HepG2 (cell line): ENCODE results near the gene TPRG1. TPM values are rescaled to one million over a fixed set of nuclear protein-coding genes. Genes with fewer than 3 reads are reported as not detected.
A peak's percentile ranks its signal among the peaks of the same experiment; 100 is the strongest.

ENCODE experiments used
- ARID5B ChIP-seq: IDR thresholded peaks from 2 replicates; pipeline ENCODE4 v1.4.0; 2020; ENCODE audit warnings: mild to moderate bottlenecking, missing genetic modification reagents
- ATF6 ChIP-seq: sonication (generic); formaldehyde crosslinking; conservative IDR thresholded peaks from 2 replicates; pipeline ENCODE4 v1.4.0; 2020; ENCODE audit warnings: missing genetic modification reagents
- HOXA5 ChIP-seq: sonication (generic); formaldehyde crosslinking; IDR thresholded peaks from 2 replicates; pipeline ENCODE4 v1.4.0; 2020; ENCODE audit warnings: missing genetic modification reagents
- IRF2 ChIP-seq: IDR thresholded peaks from 2 replicates; pipeline ENCODE4 v1.6.1; 2018; ENCODE audit warnings: missing genetic modification reagents, missing compliant biosample characterization
- MED13 ChIP-seq: sonication (generic); formaldehyde crosslinking; IDR thresholded peaks from 2 replicates; pipeline ENCODE4 v1.5.0; 2020; ENCODE audit warnings: missing genetic modification reagents
- NRL ChIP-seq: sonication (generic); formaldehyde crosslinking; IDR thresholded peaks from 2 replicates; pipeline ENCODE4 v1.5.0; 2020; ENCODE audit warnings: missing genetic modification reagents, mild to moderate bottlenecking, moderate library complexity, borderline replicate concordance
- REL ChIP-seq: sonication (generic); formaldehyde crosslinking; conservative IDR thresholded peaks from 2 replicates; pipeline ENCODE4 v1.8.0; 2022; ENCODE audit warnings: mild to moderate bottlenecking, missing genetic modification reagents, moderate library complexity
- SOX5 ChIP-seq: IDR thresholded peaks from 2 replicates; pipeline ENCODE4 v1.6.1; 2016; ENCODE audit warnings: borderline replicate concordance
- TEAD3 ChIP-seq: optimal IDR thresholded peaks from 2 replicates; pipeline ENCODE3; 2016; ENCODE audit warnings: borderline replicate concordance
- U2AF1 ChIP-seq: fragments of 200-400 bp; formaldehyde crosslinking; optimal IDR thresholded peaks from 2 replicates; pipeline ENCODE3; 2017; ENCODE audit warnings: mild to moderate bottlenecking, low read depth, low read length
- ZNF274 ChIP-seq: sonication (generic); formaldehyde crosslinking; IDR thresholded peaks from 2 replicates; pipeline ENCODE4 v1.5.1; 2020; ENCODE audit warnings: mild to moderate bottlenecking, missing genetic modification reagents
- ZNF30 ChIP-seq: sonication (generic); formaldehyde crosslinking; IDR thresholded peaks from 2 replicates; pipeline ENCODE4 v1.5.0; 2020; ENCODE audit warnings: mild to moderate bottlenecking, missing genetic modification reagents
- ZNF33B ChIP-seq: sonication (generic); formaldehyde crosslinking; IDR thresholded peaks from 2 replicates; pipeline ENCODE4 v1.5.1; 2020; ENCODE audit warnings: mild to moderate bottlenecking, missing genetic modification reagents
- ZNF367 ChIP-seq: sonication (generic); formaldehyde crosslinking; IDR thresholded peaks from 2 replicates; pipeline ENCODE4 v1.4.0; 2020; ENCODE audit warnings: missing genetic modification reagents, borderline replicate concordance
- ZNF441 ChIP-seq: sonication (generic); formaldehyde crosslinking; IDR thresholded peaks from 2 replicates; pipeline ENCODE4 v1.7.0; 2021; ENCODE audit warnings: missing genetic modification reagents, borderline replicate concordance
- ZNF543 ChIP-seq: sonication (generic); formaldehyde crosslinking; IDR thresholded peaks from 2 replicates; pipeline ENCODE4 v1.4.0; 2020; ENCODE audit warnings: mild to moderate bottlenecking, missing genetic modification reagents
- ZNF563 ChIP-seq: sonication (generic); formaldehyde crosslinking; IDR thresholded peaks from 2 replicates; pipeline ENCODE4 v1.8.0; 2022; ENCODE audit warnings: mild to moderate bottlenecking, moderate library complexity, missing genetic modification reagents
- ZNF713 ChIP-seq: sonication (generic); formaldehyde crosslinking; IDR thresholded peaks from 2 replicates; pipeline ENCODE4 v1.4.0; 2020; ENCODE audit warnings: mild to moderate bottlenecking, missing genetic modification reagents
- ZNF781 ChIP-seq: sonication (generic); formaldehyde crosslinking; IDR thresholded peaks from 2 replicates; pipeline ENCODE4 v1.5.1; 2020; ENCODE audit warnings: borderline replicate concordance, mild to moderate bottlenecking, missing genetic modification reagents; ENCODE audit errors: not compliant biosample characterization
- ZSCAN22 ChIP-seq: sonication (generic); formaldehyde crosslinking; IDR thresholded peaks from 2 replicates; pipeline ENCODE4 v1.4.0; 2020; ENCODE audit warnings: mild to moderate bottlenecking, missing genetic modification reagents
- polyA plus RNA-seq, 8 experiments: library from polyadenylated mRNA; depleted of rRNA in 3 of 8; stranded (reverse) in 7 of 8; unstranded in 1 of 8; fragments of >200 nt; fragmentation: Illumina TruSeq in 4 of 8; extraction: Trizol in 4 of 8; gene quantifications; 2 replicates each; pipeline versions ENCODE4 v1.2.1 to v1.2.3, GENCODE V29; 2011 to 2016; ENCODE audit warnings: low read depth in 4 of 8, missing spikeins in 1 of 8, mixed read lengths in 1 of 8; ENCODE audit not compliant: insufficient read depth in 1 of 8
- total RNA-seq, 5 experiments: library from RNA; depleted of rRNA; stranded (reverse); fragments of >200 nt; fragmentation: Illumina TruSeq; extraction: Trizol; gene quantifications; 2 replicates each; pipeline ENCODE4 v1.2.3, GENCODE V29; 2016; ENCODE audit warnings: low read depth in 1 of 5
- TF ChIP-seq, protein P1 (sequence below): sonication (generic); formaldehyde crosslinking; IDR thresholded peaks from 2 replicates; pipeline ENCODE4 v1.8.0; 2022; ENCODE audit warnings: mild to moderate bottlenecking, missing genetic modification reagents

Gene TPRG1
- total and polyA plus RNA-seq, 2 of the 13 experiments (the other 11 are each of a cell fraction or from before 2014, with no cell fraction given) = 0.17 TPM; not detected in 1

DNA sequence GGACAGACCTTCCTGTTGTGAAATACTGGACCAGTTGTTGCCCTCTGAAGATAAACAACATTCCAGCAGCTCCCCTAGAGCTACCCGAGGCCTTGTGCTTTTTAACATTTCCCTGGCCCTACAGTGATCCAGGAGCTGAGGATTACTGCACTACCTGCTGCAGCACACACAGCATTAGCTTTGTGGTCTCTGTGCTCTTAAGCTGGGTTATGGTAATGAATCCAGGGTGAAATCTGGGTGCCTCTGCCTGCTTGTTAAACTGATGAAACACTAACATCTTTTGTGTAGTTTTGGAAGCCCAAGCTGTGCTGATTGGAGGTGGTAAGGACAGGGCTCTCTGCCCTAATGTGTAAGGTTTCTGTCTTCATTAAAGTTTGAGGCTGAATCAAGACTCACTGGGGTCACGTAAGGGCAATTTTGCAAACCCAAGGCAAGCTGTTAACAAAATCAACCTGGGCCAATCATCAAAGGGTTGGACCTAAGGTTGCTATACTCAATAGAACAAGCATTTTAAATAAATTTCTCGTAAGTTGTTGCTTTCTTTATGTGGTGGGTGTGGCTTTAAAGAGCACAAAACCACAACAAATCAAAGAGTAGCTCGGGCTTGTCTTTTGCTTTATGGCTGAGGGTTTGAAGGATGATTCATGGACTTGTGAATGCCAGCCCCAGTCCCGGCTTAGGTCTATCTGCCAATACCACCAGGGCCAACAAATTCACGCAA lies 183.9 kb downstream of the TPRG1 start (continued):
- TF ChIP-seq ATF6 (CRISPR knock-in tag) (no peak), MED13 (CRISPR knock-in tag) (no peak), NRL (CRISPR knock-in tag) (no peak), ZNF30 (no peak), ZNF274 (CRISPR knock-in tag) (no peak), REL (CRISPR knock-in tag) (no peak), ZNF781 (CRISPR knock-in tag) (no peak), ZNF713 (CRISPR knock-in tag) (no peak), U2AF1 (no peak), ZNF563 (CRISPR knock-in tag) (no peak), ARID5B (peak; percentile 60), IRF2 (CRISPR knock-in tag) (peak; percentile 19; the same call in 1 of the 2 replicates), ZNF441 (CRISPR knock-in tag) (no peak), ZNF543 (CRISPR knock-in tag) (no peak), ZNF367 (CRISPR knock-in tag) (no peak), ZNF33B (CRISPR knock-in tag) (no peak), HOXA5 (CRISPR knock-in tag) (0 out of 2 replicates have a peak, but pooled peaks have one; percentile 11), ZSCAN22 (no peak), SOX5 (CRISPR knock-in tag) (peak; percentile 52; the same call in 1 of the 2 replicates), TEAD3 (peak; percentile 96)
- TF ChIP-seq, protein P1, sequence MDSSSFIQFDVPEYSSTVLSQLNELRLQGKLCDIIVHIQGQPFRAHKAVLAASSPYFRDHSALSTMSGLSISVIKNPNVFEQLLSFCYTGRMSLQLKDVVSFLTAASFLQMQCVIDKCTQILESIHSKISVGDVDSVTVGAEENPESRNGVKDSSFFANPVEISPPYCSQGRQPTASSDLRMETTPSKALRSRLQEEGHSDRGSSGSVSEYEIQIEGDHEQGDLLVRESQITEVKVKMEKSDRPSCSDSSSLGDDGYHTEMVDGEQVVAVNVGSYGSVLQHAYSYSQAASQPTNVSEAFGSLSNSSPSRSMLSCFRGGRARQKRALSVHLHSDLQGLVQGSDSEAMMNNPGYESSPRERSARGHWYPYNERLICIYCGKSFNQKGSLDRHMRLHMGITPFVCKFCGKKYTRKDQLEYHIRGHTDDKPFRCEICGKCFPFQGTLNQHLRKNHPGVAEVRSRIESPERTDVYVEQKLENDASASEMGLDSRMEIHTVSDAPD (CRISPR knock-in tag) = no peak
